NCI-H2196 (cell line): ENCODE results near the gene SPEM3.

Source experiments
- DNase-seq: peaks from one replicate; lab custom pipeline; 2025; ENCODE audit not compliant: unreplicated experiment; lab: John Stamatoyannopoulos, UW

The SPEM3 gene

GRCh38 chr17:7403977-7404736 lies 24.5 kb upstream of the SPEM3 start, which contains the start of gene TMEM256:
TMEM256 (minus strand) TSS chr17:7404097; CDS start chr17:7404084, 13 bp downstream.
- DNase-seq, result peak; percentile 87

- DNase-seq, result peak; percentile 52
Observed at GRCh38 chr17:7404737-7405349, 23.8 kb upstream of the SPEM3 start.

GRCh38 chr17:7405350-7406234 lies 23.1 kb upstream of the SPEM3 start:
- no peak for DNase-seq

GRCh38 chr17:7406235-7406825 lies 22.3 kb upstream of the SPEM3 start:
- no peak for DNase-seq

GRCh38 chr17:7407082-7407481 lies 21.6 kb upstream of the SPEM3 start:
- no peak for DNase-seq

- no peak for DNase-seq
Observed at GRCh38 chr17:7407485-7408251, 21.0 kb upstream of the SPEM3 start, which contains the start of gene NLGN2. NLGN2 (plus strand) TSS chr17:7407845; CDS start chr17:7408256, 411 bp downstream.

- DNase-seq, result no peak
Observed at GRCh38 chr17:7408252-7408727, 20.4 kb upstream of the SPEM3 start.

GRCh38 chr17:7408863-7409262 lies 19.8 kb upstream of the SPEM3 start:
- no peak for DNase-seq

GRCh38 chr17:7409716-7410115 lies 18.9 kb upstream of the SPEM3 start:
- DNase-seq, result no peak

- no peak for DNase-seq
Observed at GRCh38 chr17:7410634-7411426, 17.8 kb upstream of the SPEM3 start.

GRCh38 chr17:7411427-7411750 lies 17.3 kb upstream of the SPEM3 start:
- DNase-seq, result no peak

- DNase-seq, result no peak
Observed at GRCh38 chr17:7413346-7413985, 15.2 kb upstream of the SPEM3 start.

GRCh38 chr17:7414837-7415236 lies 13.8 kb upstream of the SPEM3 start:
- no peak for DNase-seq

- DNase-seq, result no peak
Observed at GRCh38 chr17:7415784-7416183, 12.9 kb upstream of the SPEM3 start.

- no peak for DNase-seq
Observed at GRCh38 chr17:7416323-7416722, 12.3 kb upstream of the SPEM3 start.

- no peak for DNase-seq
Observed at GRCh38 chr17:7417056-7417655, 11.5 kb upstream of the SPEM3 start.

- no peak for DNase-seq
Observed at GRCh38 chr17:7418472-7419152, 10.0 kb upstream of the SPEM3 start.
